ENCODE data around the gene BRINP3.
"Not testable (repeated sequence)": the region's sequence is repeated elsewhere in the genome, so short reads cannot be mapped to it uniquely, and the experiment has no call there.

GRCh38 chr1:190504539-190504938, 26.9 kb upstream of the BRINP3 start:
- not testable (repeated sequence) for TF ChIP-seq EZH2 (IDR thresholded peaks at IDR 0.05; ENCODE audit: borderline replicate concordance, low read depth, low read length, poor library complexity, severe bottlenecking); CTCF (conservative IDR thresholded peaks at IDR 0.05; ENCODE audit: low read depth, low read length)
